Coronary artery (tissue), 2 donors: ENCODE results near the gene DOHH.

Source experiments
- DNase-seq: peaks from one replicate; pipeline ENCODE4 v3.0.0-alpha.2; 2017; ENCODE audit warnings: low spot score
- H3K27ac ChIP-seq, 2 donors: fragments of 200-600 bp; sonication (generic); one replicate each; pipeline ENCODE4 v1.5.1; 2016 to 2019
- H3K4me3 ChIP-seq: fragments of 200-600 bp; sonication (generic); 2 replicates; pipeline ENCODE4 v1.5.1; 2016; ENCODE audit warnings: mild to moderate bottlenecking, moderate library complexity
- TF ChIP-seq, protein P1 (sequence below): fragments of 200-600 bp; sonication (generic); IDR thresholded peaks from one replicate; pipeline ENCODE4 v1.5.1; 2019; ENCODE audit warnings: antibody characterized with exemption

The DOHH gene

DNA sequence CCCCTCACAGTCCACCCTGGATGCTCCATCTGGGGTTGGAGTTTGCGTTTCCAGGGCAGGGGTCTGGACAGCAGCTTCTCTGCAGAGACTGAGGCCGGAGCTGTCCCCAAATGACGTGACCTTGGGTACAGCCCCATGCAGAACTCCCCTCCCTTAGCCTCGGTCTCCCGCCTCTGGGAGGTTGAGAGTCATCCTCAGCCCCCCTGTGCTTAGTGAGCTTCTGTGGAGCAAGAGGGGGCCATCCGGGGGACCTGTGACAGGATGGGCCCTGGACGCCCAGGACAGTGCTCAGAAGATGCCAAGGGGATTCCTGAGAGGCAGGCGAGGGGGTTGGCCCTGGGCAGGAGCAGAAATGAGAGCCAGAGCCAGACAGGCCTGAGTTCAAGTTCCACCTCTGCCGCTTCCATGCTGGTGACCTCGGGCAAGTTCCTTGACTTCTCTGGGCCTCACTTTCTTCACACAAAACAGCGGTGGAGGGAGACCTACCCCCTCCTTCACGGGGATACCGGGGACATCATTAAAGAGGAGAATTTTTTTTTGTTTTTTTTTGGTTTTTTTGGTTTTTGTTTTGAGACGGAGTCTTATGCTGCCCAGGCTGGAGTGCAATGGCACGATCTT is 40.4 kb downstream of the DOHH start:
- peak overlapping the region; percentile 54 for H3K4me3 ChIP-seq
- no peak for DNase-seq
- TF ChIP-seq, protein P1, sequence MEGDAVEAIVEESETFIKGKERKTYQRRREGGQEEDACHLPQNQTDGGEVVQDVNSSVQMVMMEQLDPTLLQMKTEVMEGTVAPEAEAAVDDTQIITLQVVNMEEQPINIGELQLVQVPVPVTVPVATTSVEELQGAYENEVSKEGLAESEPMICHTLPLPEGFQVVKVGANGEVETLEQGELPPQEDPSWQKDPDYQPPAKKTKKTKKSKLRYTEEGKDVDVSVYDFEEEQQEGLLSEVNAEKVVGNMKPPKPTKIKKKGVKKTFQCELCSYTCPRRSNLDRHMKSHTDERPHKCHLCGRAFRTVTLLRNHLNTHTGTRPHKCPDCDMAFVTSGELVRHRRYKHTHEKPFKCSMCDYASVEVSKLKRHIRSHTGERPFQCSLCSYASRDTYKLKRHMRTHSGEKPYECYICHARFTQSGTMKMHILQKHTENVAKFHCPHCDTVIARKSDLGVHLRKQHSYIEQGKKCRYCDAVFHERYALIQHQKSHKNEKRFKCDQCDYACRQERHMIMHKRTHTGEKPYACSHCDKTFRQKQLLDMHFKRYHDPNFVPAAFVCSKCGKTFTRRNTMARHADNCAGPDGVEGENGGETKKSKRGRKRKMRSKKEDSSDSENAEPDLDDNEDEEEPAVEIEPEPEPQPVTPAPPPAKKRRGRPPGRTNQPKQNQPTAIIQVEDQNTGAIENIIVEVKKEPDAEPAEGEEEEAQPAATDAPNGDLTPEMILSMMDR: no peak
- H3K27ac ChIP-seq: peak overlapping the region; percentile 94 to 100

DNA sequence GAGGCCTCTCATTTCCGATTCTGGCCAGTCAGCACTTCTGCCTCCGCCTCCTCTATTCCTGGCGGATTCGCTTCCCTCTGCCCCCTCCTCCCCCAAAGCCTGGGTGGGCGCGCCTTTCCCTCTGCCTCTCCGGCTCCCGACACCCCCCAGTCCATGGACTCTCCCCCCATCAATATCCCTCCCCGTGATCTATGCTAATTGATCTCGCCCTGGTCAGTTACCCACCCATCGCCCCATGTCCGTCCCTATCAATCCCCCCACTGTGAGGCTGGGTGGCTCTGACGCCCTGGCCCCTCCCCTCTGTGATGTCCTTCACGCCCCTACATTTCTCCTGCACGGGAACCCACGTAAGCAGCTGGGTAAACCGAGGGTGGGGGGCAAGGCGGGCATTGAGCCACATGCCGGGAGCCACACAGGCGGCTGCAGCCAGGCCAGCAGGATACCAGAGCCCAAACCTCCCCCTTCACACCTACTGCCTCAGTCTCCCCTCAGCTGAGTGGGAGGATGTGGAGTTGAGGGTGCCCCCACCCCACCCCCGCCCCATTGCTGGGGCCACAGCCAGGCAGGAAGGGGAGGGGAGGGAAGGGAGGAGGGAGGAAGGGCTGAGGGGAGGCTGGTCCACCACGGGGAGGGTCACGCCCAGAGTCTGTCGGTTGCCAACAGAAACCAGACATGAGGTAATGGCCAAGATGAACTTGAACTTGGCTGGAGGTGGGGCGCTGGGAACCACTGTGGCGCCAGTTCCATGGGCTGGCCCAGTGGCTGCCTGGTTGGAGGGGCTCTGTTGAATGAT is 41.2 kb downstream of the DOHH start:
- TF ChIP-seq, protein P1: no peak
- Histone ChIP-seq H3K4me3 (peak overlapping the region; percentile 54), H3K27ac (peak overlapping the region; percentile 94 to 100)
- peak; percentile 97 for DNase-seq

DNA sequence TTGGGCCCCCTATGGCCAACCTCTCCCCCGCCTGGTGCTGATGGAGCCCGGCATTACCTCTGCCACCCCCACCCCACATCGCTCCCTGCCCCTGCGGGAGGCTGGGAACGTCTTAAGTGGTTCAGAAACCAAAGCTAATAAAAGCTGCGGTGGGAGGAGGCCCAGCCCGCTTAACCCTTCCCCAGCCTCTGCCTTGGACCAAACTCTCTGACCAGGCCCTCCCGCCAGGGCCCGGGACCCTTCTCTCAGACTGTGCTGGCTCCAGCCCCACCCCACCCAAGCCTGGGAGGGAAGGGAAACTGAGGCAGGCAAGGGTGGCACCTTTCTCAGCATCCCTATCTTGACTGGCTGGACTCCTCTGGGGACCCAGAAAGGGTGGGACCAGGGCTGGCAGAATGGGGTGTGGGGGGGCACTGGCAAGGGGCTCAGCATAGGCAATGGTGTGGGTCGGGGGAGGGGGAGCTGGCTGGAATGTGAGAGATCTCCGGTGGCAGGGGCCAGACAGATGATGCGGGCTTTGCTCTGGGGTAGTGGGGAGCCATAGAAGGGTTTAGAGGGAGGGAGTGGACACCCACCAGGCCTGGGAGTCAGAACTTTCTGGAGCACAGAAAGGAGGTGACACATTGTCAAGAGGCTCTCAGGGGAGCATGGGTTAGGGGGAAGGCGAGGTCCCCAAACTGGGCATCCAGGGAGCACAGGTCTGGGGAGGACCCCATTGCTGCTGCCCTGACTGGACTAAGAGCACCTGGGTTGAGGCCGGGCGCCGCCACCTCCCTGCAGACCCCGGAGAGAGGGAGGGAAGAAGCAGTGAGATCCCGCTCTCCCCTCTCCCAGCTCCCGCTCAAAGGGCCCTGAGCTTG is 42.0 kb downstream of the DOHH start:
- TF ChIP-seq, protein P1: no peak

DNA sequence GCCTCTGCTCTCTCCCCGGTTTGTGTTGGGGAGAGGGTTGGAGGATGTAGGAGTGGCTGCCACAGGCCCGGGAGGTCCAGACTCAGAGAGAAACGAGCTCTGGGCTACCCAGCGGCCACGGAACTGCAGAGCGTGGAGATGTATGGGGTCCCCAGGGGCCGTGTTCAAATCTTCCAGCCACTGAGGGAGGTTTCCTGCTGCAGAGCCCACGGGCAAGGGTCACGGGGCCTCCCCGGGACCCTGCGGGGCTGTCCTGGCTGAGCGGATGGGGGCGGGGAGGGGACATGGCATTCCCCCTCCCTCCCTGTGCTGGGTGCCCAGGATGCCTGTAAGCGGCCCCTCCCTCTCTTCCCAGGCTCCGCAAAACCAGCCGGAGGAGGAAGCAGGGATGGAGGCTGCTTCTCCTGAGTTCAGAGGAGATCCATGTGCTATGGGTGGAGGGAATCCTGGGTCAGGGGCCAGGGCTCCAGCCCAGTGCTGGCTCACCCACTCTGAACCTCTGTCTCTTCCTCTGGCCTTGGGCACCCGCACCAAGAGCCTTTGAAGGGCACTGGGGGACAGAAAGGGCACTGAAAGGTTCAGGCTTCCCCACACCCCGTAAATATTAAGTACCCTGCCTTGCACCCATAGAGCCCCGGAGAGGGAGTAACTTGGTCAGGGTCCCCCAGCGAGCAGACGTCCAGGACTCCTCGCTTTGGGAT is 42.8 kb downstream of the DOHH start:
- DNase-seq: no peak
- peak overlapping the region; percentile 94 to 100 for H3K27ac ChIP-seq
- H3K4me3 ChIP-seq: peak overlapping the region; percentile 54
- TF ChIP-seq, protein P1: no peak

More for the DNA sequence above, 42.0 kb downstream of the DOHH start:
- H3K27ac ChIP-seq: peak overlapping the region; percentile 94 to 100
- no peak for DNase-seq
- H3K4me3 ChIP-seq: peak overlapping the region; percentile 54

DNA sequence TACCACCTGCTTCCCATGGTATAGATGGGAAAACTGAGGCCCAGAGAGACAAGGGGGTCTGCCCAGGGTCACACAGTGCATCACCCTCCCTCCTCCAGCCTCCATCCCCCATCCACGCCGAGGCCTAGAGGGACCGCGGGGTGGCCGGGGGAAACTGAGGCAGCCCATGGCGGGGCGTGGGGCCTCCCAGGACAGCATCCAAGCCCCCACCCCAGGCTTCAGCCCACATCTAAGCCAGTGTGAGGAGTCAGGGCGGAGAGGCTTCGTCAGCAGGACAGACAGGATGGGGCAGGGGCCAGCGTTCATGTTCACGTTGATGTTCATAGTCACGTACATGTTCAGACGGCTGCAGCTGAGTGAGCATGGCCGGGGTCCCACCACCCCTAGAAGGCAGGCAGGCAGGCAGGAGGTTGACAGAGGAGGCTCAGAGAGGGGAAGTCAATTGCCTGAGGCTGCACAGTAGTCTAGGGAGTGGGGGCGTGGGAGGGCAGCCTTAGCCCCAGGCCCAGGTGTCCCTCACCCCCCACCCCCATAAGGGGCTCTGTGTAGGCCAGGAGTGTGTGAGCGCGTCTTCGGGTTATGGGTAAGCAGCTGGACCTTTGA is 43.4 kb downstream of the DOHH start:
- Histone ChIP-seq H3K4me3 (peak overlapping the region; percentile 54), H3K27ac (peak overlapping the region; percentile 94 to 100)
- TF ChIP-seq, protein P1: no peak
- no peak for DNase-seq

DNA sequence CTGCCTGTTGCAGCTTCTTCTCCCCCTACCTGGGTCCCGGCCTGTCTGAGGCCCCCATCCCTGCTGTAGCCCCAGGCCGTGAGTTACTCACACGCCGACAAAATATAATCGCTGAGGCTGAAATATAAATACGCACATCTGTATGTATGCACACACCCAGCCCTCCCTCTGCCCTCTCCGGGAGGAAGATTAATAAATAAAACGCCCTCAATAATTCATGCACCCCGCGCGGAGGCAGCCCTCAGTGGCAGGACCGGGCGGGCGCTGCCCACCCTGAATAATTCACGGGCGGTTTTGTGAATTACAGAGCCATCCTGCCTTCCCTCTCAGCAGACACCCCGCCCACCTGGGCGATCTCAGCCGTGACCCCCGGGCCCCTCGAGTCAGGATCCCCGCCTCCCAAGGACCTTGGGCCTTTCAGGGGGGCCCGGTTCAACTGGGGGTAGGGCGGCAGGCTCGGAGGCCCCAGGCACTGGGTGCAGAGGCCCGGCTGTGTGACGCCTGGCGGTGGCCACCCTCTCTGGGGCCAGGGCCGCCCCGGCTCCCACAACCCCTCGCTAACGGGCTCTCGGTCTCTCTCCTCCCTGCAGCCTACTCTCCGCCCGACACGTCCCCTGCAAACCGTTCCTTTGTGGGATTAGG is 44.4 kb downstream of the DOHH start:
- Histone ChIP-seq H3K4me3 (no peak overlapping the region), H3K27ac (peak overlapping the region; percentile 94 to 100)
- TF ChIP-seq, protein P1: no peak
- no peak for DNase-seq
